ENCODE measurements around the gene FNDC1.

FNDC1 gene

DNA sequence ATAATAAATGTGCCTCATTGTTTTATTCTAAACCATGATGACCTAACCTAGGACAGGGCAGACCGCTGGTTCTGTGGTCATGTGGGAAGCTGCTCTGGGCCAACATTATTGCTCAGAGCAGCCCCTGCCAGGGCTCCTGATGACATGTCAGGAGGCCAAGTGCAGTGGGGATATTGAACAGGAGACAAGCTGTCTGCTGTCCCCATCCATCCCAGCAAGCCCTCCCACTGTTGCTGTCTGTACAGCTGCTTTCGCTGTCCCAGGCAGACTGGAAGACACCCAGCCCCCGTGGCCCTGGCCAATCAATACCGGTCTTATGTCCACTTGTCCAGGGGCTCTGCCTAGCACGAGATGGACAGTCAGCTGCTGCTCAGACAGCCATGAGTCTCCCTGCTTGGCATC lies 43.2 kb upstream of the FNDC1 start:
- DNase-seq = no peak

DNA sequence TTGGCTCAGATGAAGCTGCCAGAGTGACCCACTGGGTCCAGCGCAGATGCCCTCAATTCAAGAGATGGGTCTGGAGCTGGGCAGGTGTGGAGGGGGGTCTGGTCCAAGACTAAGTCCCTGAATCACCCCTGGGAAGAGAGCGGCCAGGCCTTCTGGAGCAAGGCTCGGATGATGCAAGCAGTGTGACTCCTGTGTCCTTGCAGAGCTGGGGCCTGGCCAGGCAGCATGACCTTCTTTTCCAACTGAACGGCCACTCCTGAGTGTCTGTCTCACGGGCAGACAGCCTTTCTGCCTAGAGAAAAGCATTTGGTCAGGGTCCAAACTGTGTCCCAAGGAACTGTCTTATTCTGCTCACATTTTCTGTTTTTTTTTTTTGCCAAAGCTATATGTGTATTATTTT lies 42.6 kb upstream of the FNDC1 start:
- Mint-ChIP-seq H3K27me3 (ENCODE audit: low read depth, poor library complexity) (peaks cover 15% of the 10 kb centered on the region), H3K9me3 (no peaks in the 10 kb centered on the region), H3K36me3 (ENCODE audit: low read depth) (no peaks in the 10 kb centered on the region), H3K4me3 (no peak overlapping the region), H3K4me1 (peaks cover 11% of the 10 kb centered on the region), H3K27ac (no peak overlapping the region)
- TF ChIP-seq, protein P1, sequence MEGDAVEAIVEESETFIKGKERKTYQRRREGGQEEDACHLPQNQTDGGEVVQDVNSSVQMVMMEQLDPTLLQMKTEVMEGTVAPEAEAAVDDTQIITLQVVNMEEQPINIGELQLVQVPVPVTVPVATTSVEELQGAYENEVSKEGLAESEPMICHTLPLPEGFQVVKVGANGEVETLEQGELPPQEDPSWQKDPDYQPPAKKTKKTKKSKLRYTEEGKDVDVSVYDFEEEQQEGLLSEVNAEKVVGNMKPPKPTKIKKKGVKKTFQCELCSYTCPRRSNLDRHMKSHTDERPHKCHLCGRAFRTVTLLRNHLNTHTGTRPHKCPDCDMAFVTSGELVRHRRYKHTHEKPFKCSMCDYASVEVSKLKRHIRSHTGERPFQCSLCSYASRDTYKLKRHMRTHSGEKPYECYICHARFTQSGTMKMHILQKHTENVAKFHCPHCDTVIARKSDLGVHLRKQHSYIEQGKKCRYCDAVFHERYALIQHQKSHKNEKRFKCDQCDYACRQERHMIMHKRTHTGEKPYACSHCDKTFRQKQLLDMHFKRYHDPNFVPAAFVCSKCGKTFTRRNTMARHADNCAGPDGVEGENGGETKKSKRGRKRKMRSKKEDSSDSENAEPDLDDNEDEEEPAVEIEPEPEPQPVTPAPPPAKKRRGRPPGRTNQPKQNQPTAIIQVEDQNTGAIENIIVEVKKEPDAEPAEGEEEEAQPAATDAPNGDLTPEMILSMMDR (IDR thresholded peaks at IDR 0.05) = no peak
- no peak for DNase-seq

More for the DNA sequence above, 43.2 kb upstream of the FNDC1 start:
- H3K4me1 Mint-ChIP-seq = peaks cover 11% of the 10 kb centered on the region
- TF ChIP-seq, protein P1 (IDR thresholded peaks at IDR 0.05) = no peak
- H3K4me3 Mint-ChIP-seq = no peak overlapping the region
- peaks cover 13% of the 10 kb centered on the region for H3K27me3 Mint-ChIP-seq (ENCODE audit: low read depth, poor library complexity)
- no peaks in the 10 kb centered on the region for H3K36me3 Mint-ChIP-seq (ENCODE audit: low read depth)
- no peak overlapping the region for H3K27ac Mint-ChIP-seq
- H3K9me3 Mint-ChIP-seq = no peaks in the 10 kb centered on the region

DNA sequence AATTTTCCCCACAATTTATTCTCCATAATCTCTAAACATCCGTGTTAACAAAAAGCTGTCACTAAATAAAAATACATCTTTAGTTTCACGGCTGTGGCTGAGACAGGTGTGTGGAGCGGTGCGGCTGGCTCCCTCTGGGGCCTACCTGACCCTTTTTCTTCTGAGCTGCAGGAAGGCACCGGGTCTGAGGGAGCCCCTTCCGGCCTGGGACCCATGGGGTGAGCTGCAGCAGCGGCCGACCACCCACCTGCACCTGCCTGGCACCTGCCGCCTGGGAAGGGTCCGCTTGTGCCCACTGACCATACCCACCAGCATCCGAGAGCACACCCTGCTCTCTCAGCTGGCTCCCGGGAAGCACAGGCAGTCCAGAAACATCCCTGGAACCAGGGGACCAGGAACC lies 41.5 kb upstream of the FNDC1 start:
- DNase-seq = no peak
- TF ChIP-seq, protein P1 (IDR thresholded peaks at IDR 0.05) = no peak

DNA sequence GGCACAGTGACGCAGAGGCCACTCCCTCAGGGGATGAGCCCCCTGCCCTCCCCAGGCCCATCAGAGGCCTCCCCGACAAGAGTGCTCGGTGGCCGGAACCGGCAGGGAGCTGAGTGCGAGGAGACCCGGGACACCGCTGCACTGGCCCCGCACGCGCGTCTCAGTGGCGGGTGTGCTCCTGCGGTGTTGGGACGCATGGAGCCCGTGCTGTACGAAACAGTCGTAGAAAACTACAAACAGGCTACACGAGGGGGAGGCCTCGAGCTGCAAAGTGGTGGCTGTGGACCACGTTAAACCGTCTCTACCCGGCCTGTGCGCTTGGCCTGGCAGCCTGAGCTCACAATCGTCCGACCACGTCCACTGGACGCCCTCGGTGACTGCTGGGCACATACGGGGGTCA lies 40.2 kb upstream of the FNDC1 start:
- Mint-ChIP-seq H3K36me3 (ENCODE audit: low read depth) (no peaks in the 10 kb centered on the region), H3K9me3 (no peaks in the 10 kb centered on the region), H3K4me1 (peaks cover 11% of the 10 kb centered on the region), H3K27me3 (ENCODE audit: low read depth, poor library complexity) (peaks cover 11% of the 10 kb centered on the region), H3K27ac (no peak overlapping the region), H3K4me3 (no peak overlapping the region)
- DNase-seq = no peak
- TF ChIP-seq, protein P1 (IDR thresholded peaks at IDR 0.05) = no peak

More for the DNA sequence above, 41.5 kb upstream of the FNDC1 start:
- Mint-ChIP-seq H3K36me3 (ENCODE audit: low read depth) (no peaks in the 10 kb centered on the region), H3K4me3 (no peak overlapping the region), H3K4me1 (peaks cover 11% of the 10 kb centered on the region), H3K27ac (no peak overlapping the region), H3K9me3 (no peaks in the 10 kb centered on the region), H3K27me3 (ENCODE audit: low read depth, poor library complexity) (peaks cover 15% of the 10 kb centered on the region)

DNA sequence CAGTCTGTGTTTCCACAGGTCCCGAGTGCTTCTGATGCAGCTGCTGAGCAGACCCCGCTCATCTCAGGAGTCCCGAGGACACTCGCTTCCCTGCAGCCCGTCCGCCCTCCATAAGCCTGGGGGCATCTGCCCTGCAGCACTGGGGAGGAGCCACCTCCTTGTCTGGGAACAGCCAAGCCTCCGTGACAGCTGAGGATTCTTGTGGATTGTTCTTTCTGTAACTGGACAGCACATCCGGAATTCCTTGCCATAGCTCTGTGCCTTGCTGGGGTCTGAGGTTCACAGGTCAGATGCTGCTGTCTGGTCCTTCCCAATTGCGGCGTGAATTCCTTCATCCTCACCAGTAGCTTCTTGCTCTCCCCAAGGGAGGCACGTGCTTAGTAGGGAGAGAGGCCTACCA lies 38.4 kb upstream of the FNDC1 start:
- no peak overlapping the region for H3K27ac Mint-ChIP-seq
- H3K4me1 Mint-ChIP-seq = peaks cover 11% of the 10 kb centered on the region
- DNase-seq = no peak
- no peak overlapping the region for H3K4me3 Mint-ChIP-seq
- peaks cover 21% of the 10 kb centered on the region for H3K27me3 Mint-ChIP-seq (ENCODE audit: low read depth, poor library complexity)
- H3K36me3 Mint-ChIP-seq (ENCODE audit: low read depth) = no peaks in the 10 kb centered on the region
- TF ChIP-seq, protein P1 (IDR thresholded peaks at IDR 0.05) = no peak
- H3K9me3 Mint-ChIP-seq = no peaks in the 10 kb centered on the region

DNA sequence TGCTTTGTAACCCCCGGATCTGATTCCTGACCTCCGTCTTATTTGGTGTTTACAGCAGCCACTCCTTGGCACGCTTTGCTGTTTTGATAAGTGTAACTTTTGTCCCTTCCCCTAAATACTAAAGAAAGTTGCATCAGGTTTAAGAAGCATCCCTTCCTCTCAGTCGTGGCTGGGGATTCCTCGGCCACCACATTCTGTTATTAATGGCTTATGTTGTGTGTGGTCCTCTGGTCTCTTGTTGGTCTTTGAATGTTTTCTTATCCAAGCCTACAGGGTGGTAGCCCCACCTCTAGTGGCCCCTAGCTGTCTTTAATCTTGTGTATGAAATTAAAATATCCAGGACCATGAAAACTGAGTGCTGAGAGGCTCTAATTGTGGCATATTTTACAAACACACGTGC lies 37.5 kb upstream of the FNDC1 start:
- Mint-ChIP-seq H3K9me3 (no peaks in the 10 kb centered on the region), H3K4me3 (no peak overlapping the region), H3K27ac (peak overlapping the region; percentile 62), H3K4me1 (peaks cover 3% of the 10 kb centered on the region), H3K27me3 (ENCODE audit: low read depth, poor library complexity) (peaks cover 24% of the 10 kb centered on the region), H3K36me3 (ENCODE audit: low read depth) (no peaks in the 10 kb centered on the region)
- TF ChIP-seq, protein P1 (IDR thresholded peaks at IDR 0.05) = no peak
- DNase-seq = no peak
